Nephron (organoid): ENCODE measurements around the gene AMBRA1.

Source experiments
- H3K27ac Mint-ChIP-seq, 3 experiments: 2 replicates each; pipeline ENCODE4 v1.8.0; 2020; ENCODE audit warnings: mixed read lengths in 3 of 3, mild to moderate bottlenecking in 2 of 3, moderate library complexity in 1 of 3
- H3K27me3 Mint-ChIP-seq: 2 replicates; pipeline ENCODE4 v1.8.0; 2021; ENCODE audit warnings: low read depth, mild to moderate bottlenecking, moderate library complexity, mixed read lengths
- H3K36me3 Mint-ChIP-seq: 2 replicates; pipeline ENCODE4 v1.8.0; 2020; ENCODE audit warnings: low read depth, mixed read lengths
- H3K4me1 Mint-ChIP-seq: 2 replicates; pipeline ENCODE4 v1.8.0; 2020; ENCODE audit warnings: mixed read lengths
- H3K4me3 Mint-ChIP-seq, 3 experiments: 2 replicates each; pipeline ENCODE4 v1.8.0; 2020; ENCODE audit warnings: mild to moderate bottlenecking in 3 of 3, mixed read lengths in 3 of 3, moderate library complexity in 2 of 3
- H3K9me3 Mint-ChIP-seq: 2 replicates; pipeline ENCODE4 v1.8.0; 2020; ENCODE audit warnings: mixed read lengths
- CTCF ChIP-seq, 3 experiments: fragments of 200-600 bp; sonication (generic); IDR thresholded peaks; one replicate each; pipeline ENCODE4 v1.5.0; 2021; ENCODE audit warnings: antibody characterized with exemption in 3 of 3; ENCODE audit not compliant: unreplicated experiment in 3 of 3

Gene AMBRA1

GRCh38 chr11:46484101-46484500, 109.7 kb downstream of the AMBRA1 start:
- H3K4me3 Mint-ChIP-seq = no peak overlapping the region
- no peaks in the 10 kb centered on the region for H3K36me3 Mint-ChIP-seq
- no peaks in the 10 kb centered on the region for H3K27me3 Mint-ChIP-seq

GRCh38 chr11:46480909-46481308, 112.9 kb downstream of the AMBRA1 start:
- no peak for TF ChIP-seq CTCF (IDR thresholded peaks at IDR 0.05; ENCODE audit: unreplicated experiment in 3 of 3)
- Mint-ChIP-seq H3K4me3 (no peak overlapping the region), H3K27ac (no peak overlapping the region), H3K4me1 (no peaks in the 10 kb centered on the region), H3K9me3 (no peaks in the 10 kb centered on the region), H3K36me3 (peaks cover 6% of the 10 kb centered on the region), H3K27me3 (no peaks in the 10 kb centered on the region)

More at GRCh38 chr11:46484101-46484500, 109.7 kb downstream of the AMBRA1 start:
- no peaks in the 10 kb centered on the region for H3K9me3 Mint-ChIP-seq
- H3K4me1 Mint-ChIP-seq = no peaks in the 10 kb centered on the region
- no peak overlapping the region for H3K27ac Mint-ChIP-seq
- no peak for TF ChIP-seq CTCF (IDR thresholded peaks at IDR 0.05; ENCODE audit: unreplicated experiment in 3 of 3)

DNA sequence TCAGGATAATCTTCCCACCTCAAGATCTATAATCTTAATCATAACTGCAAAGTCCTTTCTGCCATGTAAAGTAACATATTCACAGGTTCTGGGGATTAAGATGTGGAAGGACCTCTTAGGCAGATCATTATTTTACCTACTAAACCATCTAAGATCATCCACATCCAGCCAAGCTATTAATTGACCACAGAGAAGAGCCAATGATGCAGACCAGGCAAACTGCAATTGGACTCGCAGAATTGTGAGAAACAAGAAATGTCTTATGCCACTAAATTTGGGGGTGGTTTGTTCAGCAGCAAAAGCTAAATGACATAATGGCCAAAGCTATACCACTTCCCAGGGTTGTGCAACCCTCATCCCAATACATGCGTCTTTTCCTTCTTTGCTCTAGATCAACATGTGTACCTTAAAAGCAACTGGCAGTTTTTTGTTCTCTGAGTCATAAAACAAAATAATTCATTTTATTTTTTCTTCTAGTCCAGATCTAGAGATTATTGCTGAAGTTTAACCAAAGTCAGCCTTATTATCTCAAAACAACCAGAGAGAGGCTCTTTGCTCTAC, 113.6 kb downstream of the AMBRA1 start:
- Mint-ChIP-seq H3K27ac (no peak overlapping the region), H3K4me3 (no peak overlapping the region), H3K4me1 (no peaks in the 10 kb centered on the region), H3K27me3 (no peaks in the 10 kb centered on the region), H3K36me3 (peaks cover 6% of the 10 kb centered on the region), H3K9me3 (no peaks in the 10 kb centered on the region)
- TF ChIP-seq CTCF (IDR thresholded peaks at IDR 0.05; ENCODE audit: unreplicated experiment in 3 of 3) = no peak

- no peak overlapping the region for H3K27ac Mint-ChIP-seq
- H3K4me1 Mint-ChIP-seq = no peaks in the 10 kb centered on the region
- no peaks in the 10 kb centered on the region for H3K9me3 Mint-ChIP-seq
These were observed 114.2 kb downstream of the AMBRA1 start for GRCh38 chr11:46479601-46480000.

GRCh38 chr11:46478196-46478595, 115.6 kb downstream of the AMBRA1 start:
- no peak overlapping the region for H3K4me3 Mint-ChIP-seq
- H3K27ac Mint-ChIP-seq = no peak overlapping the region
- H3K27me3 Mint-ChIP-seq = no peaks in the 10 kb centered on the region
- no peaks in the 10 kb centered on the region for H3K4me1 Mint-ChIP-seq
- H3K9me3 Mint-ChIP-seq = no peaks in the 10 kb centered on the region
- no peak for TF ChIP-seq CTCF (IDR thresholded peaks at IDR 0.05; ENCODE audit: unreplicated experiment in 3 of 3)
- peaks cover 6% of the 10 kb centered on the region for H3K36me3 Mint-ChIP-seq

More at GRCh38 chr11:46479601-46480000, 114.2 kb downstream of the AMBRA1 start:
- no peak for TF ChIP-seq CTCF (IDR thresholded peaks at IDR 0.05; ENCODE audit: unreplicated experiment in 3 of 3)
- Mint-ChIP-seq H3K4me3 (no peak overlapping the region), H3K27me3 (no peaks in the 10 kb centered on the region), H3K36me3 (peaks cover 6% of the 10 kb centered on the region)

DNA sequence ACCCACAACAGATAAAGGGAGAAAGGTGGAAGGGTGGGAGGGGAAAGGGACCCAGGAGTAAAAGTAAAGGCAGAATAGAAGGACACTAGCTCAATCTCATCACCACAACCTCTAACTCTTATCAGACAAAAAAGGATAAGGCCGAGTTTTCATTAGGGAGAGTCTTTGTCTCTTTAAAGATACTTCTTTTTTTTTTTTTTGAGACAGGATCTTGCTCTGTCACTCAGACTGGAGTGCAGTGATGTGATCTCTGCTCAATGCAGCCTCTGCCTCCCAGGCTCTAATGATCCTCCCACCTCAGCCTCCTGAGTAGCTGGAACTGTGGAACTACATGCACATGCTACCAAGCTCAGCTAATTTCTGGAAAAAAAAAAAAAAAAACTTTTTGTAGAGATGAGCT, 116.7 kb downstream of the AMBRA1 start:
- Mint-ChIP-seq H3K27ac (no peak overlapping the region), H3K4me1 (no peaks in the 10 kb centered on the region), H3K36me3 (peaks cover 6% of the 10 kb centered on the region), H3K4me3 (no peak overlapping the region), H3K27me3 (no peaks in the 10 kb centered on the region), H3K9me3 (no peaks in the 10 kb centered on the region)
- no peak for TF ChIP-seq CTCF (IDR thresholded peaks at IDR 0.05; ENCODE audit: unreplicated experiment in 3 of 3)
